SH-SY5Y (cell line): ENCODE data around the gene CD2BP2.

Source experiments
- GATA2 ChIP-seq: IDR thresholded peaks from 2 replicates; pipeline ENCODE4 v1.6.1; 2011; ENCODE audit warnings: mild to moderate bottlenecking, low read depth, low read length
- GATA3 ChIP-seq: IDR thresholded peaks from 2 replicates; pipeline ENCODE4 v1.6.1; 2011; ENCODE audit warnings: low read depth, mild to moderate bottlenecking, low read length, moderate library complexity

The CD2BP2 gene

DNA sequence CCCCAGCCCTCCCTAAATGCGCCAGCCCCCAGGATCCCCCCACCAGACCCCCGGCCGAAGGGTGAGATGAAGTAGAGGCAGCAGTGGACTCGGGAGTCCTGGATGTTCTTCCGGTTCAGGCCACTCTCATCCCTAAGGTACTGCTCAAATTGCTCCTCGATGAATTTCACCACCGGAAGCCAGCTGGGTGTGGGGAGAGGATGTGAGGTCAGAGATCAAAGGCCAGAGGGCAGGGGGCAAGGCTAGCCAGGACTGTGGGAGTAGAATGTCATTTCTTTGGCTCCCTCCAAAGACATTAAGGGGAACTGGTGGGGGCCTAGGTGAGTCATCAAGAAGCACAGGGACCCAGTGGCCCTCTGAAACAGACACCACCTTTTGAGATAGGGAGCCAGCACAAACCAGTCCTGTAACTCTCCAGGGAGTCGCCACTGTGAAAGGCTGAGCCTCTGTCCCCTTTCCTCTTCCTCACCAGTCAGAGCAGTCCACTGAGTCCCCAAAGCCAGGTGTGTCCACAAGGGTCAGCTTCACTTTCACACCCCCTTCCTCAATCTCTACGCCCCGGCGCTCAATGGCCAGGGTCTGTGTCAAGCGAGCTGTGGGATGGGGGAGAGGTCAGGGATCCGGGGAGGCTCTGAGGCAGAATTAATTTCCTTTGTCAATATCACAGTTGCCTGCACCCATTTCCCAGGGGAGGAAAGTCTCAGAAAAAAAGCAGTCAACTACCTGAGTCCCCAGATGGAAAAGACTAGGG, 26.4 kb upstream of the CD2BP2 start:
- TF ChIP-seq GATA3 (no peak), GATA2 (no peak)

DNA sequence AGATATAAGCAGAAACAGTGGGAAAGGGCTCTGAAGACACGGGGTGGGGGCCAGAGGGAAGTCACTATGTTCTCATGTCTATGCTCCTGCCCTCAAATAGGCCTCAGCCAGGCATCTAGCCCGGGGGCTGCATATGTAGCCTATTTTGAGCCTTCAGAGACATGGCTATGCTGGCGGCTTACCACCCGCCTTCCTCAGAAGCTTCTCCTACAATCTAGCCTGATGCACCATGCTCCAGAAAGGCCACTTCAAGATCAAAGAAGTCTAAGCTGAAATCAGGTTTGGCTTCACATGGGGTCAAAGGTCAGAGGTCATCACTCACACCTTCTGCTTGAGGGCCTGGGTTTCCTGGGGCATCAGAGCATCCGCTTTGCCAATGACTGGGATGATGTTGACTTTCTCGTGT, 25.7 kb upstream of the CD2BP2 start:
- TF ChIP-seq GATA2, result no peak
- TF ChIP-seq GATA3, result no peak

DNA sequence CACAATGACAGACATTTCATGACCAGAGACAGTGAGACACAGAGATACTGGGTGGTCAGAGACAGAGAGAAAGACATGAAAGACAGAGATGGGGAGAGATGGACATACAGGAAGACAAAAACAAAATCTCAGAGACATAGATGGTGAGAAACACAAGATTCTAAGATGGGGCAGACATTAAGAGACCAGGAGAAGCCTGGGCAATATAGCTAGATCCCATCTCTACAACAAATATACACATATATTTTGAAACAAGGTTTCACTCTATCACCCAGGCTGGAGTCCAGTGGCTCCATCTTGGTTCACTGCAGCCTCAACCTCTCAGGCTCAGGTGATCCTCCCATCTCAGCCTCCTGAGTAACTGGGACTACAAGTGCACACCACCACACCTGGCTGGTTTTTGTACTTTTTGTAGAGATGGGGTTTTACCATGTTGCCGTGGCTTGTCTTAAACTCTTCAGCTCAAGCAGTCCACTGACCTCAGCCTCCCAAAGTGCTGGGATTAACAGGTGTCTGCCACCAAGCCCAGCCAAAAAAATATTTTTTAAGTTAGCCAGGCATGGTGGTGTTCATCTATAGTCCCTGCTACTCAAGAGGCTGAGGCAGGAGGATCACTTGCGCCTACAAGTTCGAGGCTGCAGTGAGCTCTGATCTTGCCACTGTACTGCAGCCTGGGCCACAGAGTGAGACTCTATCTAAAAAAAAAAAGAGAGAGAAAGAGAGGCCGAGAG, 25.1 kb upstream of the CD2BP2 start:
- TF ChIP-seq GATA3 (no peak), GATA2 (no peak)

DNA sequence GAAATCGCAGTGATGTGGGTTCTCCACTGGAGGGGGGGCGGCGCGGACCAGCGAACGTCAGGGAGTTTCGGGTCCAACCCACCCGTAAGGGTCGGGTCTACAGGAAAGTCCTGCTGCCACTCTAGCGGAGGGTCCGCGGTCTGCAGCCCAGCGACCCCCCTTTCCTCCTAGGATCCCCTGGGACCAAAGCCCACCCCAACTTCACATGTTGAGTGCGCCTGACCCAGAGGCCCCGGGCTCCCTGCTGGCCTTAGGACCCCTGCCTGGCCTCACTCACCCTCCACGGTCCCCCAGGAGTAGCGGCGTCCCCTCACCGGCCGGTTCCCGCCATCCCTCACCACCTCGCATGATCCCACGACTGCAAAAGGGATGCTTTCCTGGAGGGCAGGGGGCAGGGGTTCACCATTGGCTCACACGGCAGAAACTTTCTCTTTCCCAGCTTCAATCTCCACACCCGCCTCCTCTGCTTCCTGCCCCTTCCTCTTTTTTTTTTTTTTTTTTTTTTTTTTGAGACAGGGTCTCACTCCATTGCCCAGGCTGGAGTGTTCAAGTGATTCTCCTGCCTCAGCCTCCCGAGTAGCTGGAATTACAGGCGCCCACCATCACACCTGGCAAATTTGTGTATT, 24.2 kb upstream of the CD2BP2 start:
- TF ChIP-seq GATA2 (no peak), GATA3 (no peak)

DNA sequence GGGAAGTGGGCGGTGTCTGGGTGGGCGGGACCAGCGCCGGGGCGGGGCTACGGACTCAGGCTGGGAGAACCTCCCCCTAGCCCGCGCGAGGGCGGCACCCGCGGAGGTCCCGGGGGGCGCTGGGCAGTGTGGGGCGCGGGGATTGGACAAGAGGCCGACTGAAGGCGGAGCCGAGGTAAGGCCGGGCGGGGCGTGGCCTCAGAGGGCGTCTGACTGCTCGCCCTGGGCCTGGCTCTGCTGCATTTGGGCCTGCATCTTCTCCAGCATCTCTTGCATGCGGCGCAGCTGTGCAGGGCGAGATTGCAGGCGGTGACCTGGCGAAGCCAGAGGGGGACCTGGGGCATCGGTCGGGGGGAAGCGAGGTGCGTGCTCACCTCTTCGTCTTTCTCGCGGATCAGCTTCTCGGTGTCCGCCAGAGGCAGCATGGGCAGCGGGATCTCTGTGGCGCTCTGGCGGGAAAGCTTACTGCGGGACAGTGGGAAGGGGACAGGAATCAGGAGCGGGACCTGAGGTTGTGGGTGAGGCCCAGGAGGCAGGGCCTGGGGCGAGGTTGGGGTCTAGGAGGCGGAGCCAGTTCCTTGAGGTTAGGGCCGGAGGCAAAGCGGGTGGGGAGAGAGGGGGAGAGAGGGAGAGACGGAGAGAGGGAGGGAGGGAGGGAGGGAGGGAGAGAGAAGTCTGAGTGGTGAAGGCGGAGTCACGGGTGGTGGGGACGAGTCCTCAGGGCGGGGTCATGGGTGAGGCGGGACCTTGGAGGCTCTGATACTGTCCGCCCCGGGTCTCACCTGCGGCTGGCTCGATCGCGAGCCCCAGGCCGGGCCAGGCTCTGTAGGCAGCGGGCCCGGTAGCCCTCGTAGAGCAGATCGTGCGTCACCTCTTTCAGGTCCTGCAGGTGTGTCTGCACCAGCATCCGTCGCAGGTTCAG, 23.4 kb upstream of the CD2BP2 start:
- TF ChIP-seq GATA3 (no peak), GATA2 (peak; percentile 53)

DNA sequence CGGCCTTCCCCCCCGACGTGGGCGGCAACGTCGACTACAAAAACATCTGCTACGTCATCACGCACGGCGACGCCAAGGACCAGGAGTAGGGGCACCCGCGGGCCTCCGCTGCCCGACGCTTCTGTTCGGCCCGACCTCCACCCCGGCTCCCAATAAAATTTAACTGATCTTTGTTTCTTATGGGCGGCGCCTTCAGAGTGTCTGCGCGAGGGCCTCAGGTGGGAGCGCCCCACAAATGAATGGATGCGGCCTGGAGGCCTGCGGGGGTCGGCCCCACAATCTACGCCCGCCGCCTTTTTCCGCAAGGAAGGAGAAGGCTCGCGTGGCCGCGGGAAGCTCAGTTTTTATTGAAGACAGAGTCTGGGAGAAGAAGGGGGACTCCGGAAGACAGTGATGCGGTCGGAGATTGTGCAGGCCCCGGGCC, 22.7 kb upstream of the CD2BP2 start:
- TF ChIP-seq GATA2 (no peak; the same call in 1 of the 2 replicates), GATA3 (no peak)

DNA sequence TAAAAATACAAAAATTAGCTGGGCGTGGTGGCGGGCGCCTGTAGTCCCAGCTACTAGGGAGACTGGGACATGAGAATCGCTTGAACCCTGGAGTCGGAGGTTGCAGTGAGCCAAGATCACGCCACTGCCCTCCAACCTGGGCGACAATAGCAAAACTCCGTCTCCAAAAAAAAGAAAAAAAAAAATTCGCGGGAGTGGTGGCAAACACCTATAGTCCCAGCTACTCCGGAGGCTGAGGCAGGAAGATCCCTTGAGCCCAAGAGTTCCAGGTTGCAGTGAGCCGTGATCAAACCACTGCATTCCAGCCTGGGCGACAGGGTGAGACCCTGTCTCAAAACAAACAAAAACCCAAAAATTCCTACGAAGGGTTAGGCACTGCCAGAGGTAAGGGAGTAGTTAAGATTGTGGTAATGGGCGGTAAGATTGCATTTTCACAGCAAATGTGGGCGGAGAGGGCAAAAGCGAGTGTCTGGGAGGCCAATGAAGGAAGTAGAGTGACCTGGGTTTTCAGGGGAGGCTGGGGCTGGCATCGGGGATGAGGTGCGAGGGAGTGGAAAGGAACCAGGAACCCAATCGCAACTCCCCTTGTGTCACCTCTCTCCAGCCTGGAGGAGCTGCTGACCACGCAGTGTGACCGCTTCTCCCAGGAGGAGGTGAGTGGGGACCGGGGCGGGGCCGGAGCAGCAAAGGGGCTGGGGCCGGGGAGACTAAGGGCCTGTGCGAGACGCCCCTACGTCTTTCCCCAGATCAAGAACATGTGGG, 22.1 kb upstream of the CD2BP2 start:
- TF ChIP-seq GATA3 (no peak), GATA2 (no peak)

DNA sequence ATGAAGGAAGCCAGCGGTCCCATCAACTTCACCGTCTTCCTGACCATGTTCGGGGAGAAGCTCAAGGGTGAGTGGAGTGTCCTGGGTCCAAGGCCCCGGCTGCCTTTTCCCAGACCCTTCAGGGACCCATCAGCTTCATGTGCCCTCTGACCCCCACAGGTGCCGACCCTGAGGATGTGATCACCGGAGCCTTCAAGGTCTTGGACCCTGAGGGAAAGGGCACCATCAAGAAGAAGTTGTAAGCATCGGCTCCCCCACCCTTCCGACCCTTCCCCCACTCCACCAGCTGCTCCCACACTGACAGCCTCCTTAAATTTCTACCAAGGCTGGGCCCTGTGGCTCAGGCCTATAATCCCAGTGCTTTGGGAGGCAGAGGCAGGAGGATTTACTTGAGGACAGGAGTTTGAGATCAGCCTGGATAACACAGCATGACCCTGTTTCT, 21.4 kb upstream of the CD2BP2 start:
- no peak for TF ChIP-seq GATA3
- TF ChIP-seq GATA2, result no peak

DNA sequence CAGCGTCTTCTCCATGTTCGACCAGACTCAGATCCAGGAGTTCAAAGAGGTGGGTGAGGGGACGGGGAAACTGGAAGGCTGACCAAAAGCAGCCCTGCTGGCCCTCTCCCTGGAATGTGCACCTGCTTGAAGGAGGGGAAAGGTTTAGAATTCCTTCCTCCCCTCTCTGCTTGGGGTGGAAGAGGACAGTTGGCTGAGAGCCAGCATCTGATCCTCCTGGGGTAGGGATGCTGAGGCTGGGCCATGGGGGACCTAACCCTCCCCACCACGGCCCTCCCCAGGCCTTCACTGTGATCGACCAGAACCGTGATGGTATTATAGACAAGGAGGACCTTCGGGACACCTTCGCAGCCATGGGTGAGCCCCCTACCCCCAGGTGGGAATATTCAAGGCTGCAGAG, 20.8 kb upstream of the CD2BP2 start:
- TF ChIP-seq GATA2, result no peak
- no peak for TF ChIP-seq GATA3

DNA sequence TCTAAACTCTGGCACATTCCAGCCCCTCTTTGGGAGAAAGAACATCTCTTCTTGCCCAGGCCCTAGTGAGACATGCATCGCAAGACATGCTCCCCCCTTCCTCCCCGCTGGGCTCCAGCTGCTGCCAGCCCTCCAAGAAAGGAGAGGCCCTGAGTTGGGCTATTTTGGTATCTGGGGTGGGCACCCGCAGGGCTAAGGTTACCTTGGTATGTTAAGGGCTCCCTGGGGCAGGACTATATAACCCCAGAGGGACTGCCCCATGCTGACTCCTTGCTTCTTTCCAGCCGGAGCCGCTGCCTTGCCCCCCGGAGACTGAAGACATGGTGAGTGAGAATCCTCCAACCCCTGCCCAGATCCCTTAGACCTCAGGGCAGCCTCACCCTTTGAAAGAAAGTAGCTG, 19.4 kb upstream of the CD2BP2 start, which contains the start of gene MYL11:
Gene MYL11, plus strand, starts transcription at position 265 of the 400 bp plus-strand sequence. Its CDS starts 56 bp downstream, at position 321.
- TF ChIP-seq GATA2 (no peak), GATA3 (no peak)

DNA sequence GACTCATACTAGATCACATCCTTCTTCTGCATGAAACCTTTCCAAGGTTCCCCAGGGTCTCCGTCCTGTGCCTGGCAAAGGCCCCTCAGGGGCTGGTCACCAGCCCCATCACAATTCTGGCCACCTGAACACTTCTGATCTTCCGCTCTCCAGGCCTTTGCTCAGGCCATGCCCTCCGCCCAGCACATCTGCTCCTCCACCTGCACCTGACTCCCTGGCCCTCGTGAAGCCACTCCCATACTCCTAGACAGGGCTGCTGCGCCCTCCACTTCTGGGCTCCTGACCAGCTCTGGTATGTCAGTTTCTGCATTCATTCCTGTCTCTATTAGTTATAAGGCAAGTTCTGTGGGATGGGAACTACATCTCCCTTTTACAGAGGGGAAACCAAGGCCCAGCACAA, 17.6 kb upstream of the CD2BP2 start:
- TF ChIP-seq GATA2 (no peak), GATA3 (no peak)

DNA sequence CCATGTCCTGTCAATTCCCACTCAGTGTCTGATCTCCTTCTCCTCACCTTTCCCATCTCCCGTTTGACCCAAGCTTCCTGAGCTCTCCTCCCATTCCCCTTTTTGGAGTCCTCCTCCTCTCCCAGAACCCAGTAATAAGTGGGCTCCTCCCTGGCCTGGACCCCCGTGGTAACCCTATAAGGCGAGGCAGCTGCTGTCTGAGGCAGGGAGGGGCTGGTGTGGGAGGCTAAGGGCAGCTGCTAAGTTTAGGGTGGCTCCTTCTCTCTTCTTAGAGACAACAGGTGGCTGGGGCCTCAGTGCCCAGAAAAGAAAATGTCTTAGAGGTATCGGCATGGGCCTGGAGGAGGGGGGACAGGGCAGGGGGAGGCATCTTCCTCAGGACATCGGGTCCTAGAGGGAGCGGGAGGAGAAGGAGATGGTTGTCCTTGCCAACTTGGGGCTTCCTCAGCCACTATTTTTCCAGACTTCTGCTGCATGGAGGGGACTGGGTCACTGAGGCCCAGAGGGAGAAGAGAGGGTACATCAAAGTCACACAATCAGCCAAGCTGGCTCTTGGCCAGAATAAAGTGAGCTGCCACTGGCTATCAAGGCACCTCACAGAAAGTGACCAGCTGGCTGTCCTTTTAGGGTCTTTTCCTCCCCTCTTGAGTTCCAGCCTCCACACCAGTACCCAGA, 17.1 kb upstream of the CD2BP2 start:
- TF ChIP-seq GATA2, result no peak
- TF ChIP-seq GATA3, result no peak
